ENCODE measurements around the gene FAM168A.
"Not testable (repeated sequence)": the region's sequence is repeated elsewhere in the genome, so short reads cannot be mapped to it uniquely, and the experiment has no call there.

DNA sequence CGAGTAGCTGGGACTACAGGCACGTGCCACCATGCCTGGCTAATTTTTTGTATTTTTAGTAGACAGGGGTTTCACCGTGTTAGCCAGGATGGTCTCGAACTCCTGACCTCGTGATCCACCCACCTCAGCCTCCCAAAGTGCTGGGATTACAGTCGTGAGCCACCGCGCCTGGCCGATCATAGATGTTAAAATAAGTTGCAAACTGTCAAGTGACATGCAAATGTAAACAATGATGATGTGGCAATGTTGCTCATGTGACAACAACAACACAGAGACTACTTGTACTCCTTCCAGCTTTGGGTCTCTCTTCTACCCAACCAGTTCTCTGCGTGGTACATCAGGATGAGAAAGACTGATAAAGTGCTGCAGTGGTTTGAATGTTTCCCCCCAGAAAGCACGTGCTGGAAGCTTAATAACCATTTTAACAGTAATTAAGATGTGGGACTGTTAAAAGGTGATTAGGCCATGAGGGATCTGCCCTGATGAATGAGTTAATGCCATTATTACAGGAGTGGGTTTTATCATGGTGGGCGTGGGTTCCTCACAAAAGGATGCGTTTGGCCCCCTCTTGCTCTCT lies 127.8 kb downstream of the FAM168A start:
- TF ChIP-seq POLR2A (IDR thresholded peaks at IDR 0.05) = not testable (repeated sequence)
- TF ChIP-seq, protein P1, sequence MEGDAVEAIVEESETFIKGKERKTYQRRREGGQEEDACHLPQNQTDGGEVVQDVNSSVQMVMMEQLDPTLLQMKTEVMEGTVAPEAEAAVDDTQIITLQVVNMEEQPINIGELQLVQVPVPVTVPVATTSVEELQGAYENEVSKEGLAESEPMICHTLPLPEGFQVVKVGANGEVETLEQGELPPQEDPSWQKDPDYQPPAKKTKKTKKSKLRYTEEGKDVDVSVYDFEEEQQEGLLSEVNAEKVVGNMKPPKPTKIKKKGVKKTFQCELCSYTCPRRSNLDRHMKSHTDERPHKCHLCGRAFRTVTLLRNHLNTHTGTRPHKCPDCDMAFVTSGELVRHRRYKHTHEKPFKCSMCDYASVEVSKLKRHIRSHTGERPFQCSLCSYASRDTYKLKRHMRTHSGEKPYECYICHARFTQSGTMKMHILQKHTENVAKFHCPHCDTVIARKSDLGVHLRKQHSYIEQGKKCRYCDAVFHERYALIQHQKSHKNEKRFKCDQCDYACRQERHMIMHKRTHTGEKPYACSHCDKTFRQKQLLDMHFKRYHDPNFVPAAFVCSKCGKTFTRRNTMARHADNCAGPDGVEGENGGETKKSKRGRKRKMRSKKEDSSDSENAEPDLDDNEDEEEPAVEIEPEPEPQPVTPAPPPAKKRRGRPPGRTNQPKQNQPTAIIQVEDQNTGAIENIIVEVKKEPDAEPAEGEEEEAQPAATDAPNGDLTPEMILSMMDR (IDR thresholded peaks at IDR 0.05) = not testable (repeated sequence)

Measured in tibial nerve (tissue), 3 donors.